GM12892 (cell line): ENCODE measurements around the gene NPPC.

ENCODE experiments used
- DNase-seq: peaks from one replicate; pipeline ENCODE4 v3.0.0; 2011; ENCODE audit not compliant: insufficient read length
- FAIRE-seq: peaks from 2 replicates; lab custom pipeline; 2011; peaks lifted over from hg19 to GRCh38; lab: Jason Lieb, UNC
- POLR2A ChIP-seq: IDR thresholded peaks from 2 replicates; pipeline ENCODE4 v1.6.1; 2011; ENCODE audit warnings: low read depth, low read length, control low read depth
- POLR2AphosphoS5 ChIP-seq: IDR thresholded peaks from 2 replicates; pipeline ENCODE4 v1.6.1; 2011; ENCODE audit warnings: low read depth, low read length, control low read depth
- TAF1 ChIP-seq: IDR thresholded peaks from 2 replicates; pipeline ENCODE4 v1.6.1; 2011; ENCODE audit warnings: low read depth, mild to moderate bottlenecking, control low read depth, low read length, borderline replicate concordance

NPPC gene

GRCh38 chr2:231924889-231925275 lies 1.3 kb downstream of the NPPC start:
- FAIRE-seq (no peak), DNase-seq (no peak)
- TF ChIP-seq POLR2AphosphoS5 (no peak), TAF1 (no peak), POLR2A (no peak)

- FAIRE-seq (no peak), DNase-seq (no peak)
- TF ChIP-seq TAF1 (no peak), POLR2AphosphoS5 (no peak), POLR2A (no peak)
Measured at GRCh38 chr2:231923951-231924888, 2.0 kb downstream of the NPPC start.

DNA sequence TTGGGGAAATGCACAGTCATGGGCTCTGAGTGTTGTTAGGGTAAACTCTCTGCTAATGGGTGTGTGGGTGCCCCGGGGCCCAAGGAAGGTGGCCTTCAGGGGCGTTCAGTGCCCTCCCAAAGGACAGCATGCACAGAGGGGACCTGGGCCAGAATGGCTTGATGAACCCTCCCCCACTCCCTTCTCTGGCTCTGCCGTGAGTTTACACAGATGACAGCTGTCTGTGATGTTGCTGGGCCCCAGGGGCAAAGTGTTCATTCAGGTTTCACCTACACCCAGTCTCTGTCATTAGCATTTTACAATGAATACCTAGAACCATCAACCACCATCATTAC lies 3.2 kb downstream of the NPPC start:
- DNase-seq (no peak), FAIRE-seq (no peak)
- no peak for TF ChIP-seq TAF1
- TF ChIP-seq POLR2A: no peak

DNA sequence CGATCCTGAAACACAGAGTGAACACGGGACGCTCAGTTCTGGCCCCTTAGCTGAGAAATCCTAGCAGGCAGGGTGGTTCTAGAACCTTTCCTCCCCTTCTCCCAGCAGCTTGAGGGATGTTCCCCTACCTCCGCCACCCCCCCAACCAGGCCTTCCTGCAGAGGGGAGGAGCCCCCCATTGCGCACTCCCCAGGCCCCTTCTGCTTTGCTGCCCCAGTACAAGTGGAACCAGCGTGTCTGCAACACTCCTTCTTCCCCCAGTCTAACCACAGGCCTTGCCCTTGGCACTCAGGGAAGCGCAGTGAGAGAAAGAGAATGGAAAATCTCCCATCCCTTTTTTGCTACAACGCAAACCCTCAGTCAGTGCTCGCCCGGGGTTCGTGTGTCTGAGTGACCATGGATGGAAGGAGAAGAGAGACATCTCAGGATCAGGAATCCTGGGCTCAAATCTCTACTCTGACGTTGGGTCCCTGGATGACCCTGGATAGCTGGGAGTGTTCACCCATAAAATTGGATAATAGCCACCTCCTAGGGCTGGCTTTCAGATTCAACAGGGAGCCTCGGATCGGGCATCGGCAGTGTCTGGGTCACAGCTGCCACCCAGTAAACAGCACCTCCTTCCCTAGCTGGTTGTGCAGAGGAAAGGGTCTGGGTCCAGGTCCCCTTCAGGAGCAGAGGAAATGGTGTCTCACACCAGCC lies 3.7 kb downstream of the NPPC start:
- FAIRE-seq: no peak
- no peak for TF ChIP-seq POLR2AphosphoS5
- TF ChIP-seq POLR2A: no peak
- TF ChIP-seq TAF1: no peak
- DNase-seq: no peak

DNA sequence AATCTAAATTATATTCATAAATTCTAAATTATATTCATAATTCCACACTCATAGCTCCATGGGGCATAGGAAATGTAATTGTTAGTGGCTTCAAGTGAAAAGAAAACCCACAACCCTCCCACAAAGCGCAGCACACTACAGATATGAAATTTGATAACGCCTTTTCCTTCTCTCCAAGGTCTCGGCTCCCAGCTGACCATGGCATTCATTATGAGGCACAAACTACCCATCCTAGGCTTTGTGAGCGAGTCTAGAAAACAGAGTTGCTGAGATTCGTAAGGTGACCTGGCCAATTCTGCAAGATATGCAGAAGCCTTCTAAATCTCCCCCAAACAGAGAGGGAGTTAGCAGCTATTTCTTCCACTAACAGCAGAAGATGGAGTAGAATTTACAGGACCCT lies 5.4 kb downstream of the NPPC start:
- FAIRE-seq: no peak
- DNase-seq: no peak
- no peak for TF ChIP-seq POLR2A
- TF ChIP-seq TAF1: no peak

DNA sequence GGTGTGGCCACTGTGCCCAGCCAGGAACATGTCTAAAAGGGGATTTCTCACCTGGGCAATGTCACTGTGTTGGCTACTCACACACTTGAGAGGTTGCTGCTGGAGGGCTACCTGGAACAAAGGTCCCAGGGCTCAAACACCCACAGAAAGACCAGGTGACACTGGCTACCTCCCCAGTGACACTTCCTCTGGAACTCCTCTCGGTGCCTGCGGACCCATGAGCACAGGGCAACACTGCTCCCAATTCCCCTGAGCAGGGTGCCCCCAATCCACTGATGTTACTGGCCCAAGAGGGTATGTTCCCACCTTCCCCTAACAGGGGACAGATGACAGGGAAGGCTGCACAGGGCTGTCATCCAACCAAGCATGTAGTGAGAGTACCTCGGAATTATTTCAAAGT lies 5.8 kb downstream of the NPPC start:
- FAIRE-seq (no peak), DNase-seq (no peak)
- no peak for TF ChIP-seq TAF1
- no peak for TF ChIP-seq POLR2A
- no peak for TF ChIP-seq POLR2AphosphoS5

GRCh38 chr2:231919341-231920035 lies 6.7 kb downstream of the NPPC start:
- FAIRE-seq (no peak), DNase-seq (no peak)
- TF ChIP-seq POLR2A (no peak), POLR2AphosphoS5 (no peak), TAF1 (no peak)

DNA sequence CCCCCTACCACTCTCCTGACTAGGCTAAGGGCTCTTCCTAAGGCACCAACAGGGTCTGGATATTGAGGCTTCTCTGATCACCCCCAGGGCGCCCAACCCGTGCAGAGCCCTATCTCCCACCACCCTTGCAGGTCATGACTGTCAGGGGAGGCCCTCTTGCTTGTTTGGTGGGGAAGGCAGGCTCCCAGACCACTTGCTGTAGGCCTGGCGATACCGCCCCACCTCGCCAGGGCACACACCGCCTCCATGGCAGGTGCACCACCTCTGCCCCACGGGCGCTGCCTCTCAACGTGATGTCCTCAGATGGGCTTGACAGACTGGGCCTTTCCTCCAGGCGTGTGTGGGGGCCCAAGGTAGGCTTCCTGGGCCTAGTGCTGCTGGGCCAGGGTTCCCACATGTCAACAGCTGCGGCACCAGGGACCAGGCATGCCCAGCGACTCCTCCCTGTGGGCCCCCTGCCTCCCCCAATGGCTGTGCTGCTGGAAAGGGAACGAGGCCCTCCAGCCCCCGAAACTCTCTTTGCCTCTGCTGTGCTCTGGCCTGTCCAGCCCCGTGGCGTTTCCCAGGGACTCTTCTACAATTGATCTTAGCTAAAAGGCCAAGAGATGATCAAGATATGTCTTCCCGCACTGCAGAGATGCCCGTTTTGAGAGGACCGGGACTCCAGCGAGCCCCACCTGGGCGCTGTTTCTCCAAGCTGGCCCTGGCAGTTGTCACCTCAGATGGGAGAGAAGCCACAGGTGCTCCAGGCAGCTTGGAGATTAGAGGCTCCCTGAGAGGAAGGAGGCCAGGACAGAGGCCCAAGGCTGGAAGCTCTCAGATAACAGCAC lies 7.5 kb downstream of the NPPC start:
- FAIRE-seq (no peak), DNase-seq (no peak)
- no peak for TF ChIP-seq POLR2A
- TF ChIP-seq POLR2AphosphoS5: no peak
- no peak for TF ChIP-seq TAF1

DNA sequence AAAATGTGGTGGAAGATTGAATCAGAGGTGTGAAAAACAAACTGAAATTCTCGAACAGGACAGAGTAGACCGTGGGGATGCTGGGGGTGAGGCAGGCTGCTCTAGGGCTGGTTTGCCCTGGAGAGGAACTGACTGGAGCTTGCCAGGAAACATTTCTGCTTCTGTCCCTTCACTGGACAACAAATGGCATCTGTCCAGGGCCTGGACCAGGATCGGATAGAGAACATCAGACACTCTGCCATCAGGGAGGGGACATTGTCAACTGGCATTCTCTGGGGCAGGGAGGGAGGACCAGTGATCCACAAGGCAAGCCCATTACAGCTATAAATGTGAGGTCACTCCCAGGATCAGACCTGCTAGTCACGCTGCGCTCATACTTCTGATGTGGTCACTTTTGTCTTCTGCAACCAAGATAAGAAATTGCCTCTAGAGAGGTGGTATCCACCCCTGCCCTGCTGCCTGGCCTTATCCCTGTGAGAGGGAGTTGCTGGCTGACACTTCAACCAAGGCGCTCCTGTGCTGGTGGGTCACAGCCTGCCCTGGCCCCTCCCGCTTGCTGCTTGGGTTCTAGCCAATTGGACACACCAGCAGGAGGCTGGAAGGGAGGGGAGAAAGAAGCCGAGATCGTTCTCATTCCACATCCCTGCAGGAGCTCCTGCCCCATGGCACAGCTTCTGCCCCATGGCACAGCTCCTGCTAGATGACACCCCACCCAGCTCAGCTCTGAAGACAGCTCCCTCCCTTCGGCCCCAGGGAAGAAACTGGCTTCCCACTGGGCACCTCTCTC lies 8.7 kb downstream of the NPPC start:
- DNase-seq (no peak), FAIRE-seq (no peak)
- TF ChIP-seq POLR2AphosphoS5 (no peak), TAF1 (no peak), POLR2A (no peak)

DNA sequence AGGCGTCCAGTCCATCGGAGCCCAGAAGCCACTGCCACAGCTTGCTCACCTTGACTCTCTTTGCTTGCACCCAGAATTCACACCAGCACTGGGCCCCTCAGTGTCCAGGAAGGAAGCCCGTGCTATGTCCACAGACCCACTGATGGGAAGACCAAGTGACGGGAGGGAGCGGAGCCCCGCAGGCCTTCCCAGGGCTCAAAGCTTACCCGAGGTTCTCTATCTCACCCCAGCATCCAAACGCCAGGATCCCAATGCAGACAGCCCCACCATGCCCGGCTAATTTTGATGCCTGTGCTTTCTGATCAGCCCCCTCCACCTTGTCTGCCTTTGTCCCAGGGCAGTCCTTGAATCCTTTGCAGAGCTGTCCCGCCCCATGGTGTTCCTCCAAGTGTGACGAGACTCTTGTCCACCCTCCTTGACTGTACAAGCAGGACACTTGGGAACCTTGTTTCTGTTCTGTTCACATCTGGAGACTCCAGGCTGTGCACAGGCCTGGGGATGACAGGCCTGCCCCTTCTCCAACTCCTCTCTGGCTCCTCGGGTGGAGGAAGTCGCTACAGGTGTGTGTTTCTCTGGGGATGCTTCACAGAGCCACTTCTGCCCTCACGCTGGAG lies 12.0 kb downstream of the NPPC start:
- FAIRE-seq: no peak
- DNase-seq: no peak
- TF ChIP-seq POLR2A (no peak), TAF1 (no peak), POLR2AphosphoS5 (no peak)
